Kidney (tissue), 14 donors: ENCODE data around the gene MEIS2. TPM values are rescaled to one million over a fixed set of nuclear protein-coding genes. Genes with fewer than 3 reads are reported as not detected.

Experiments used
- DNase-seq, 5 donors: peaks; one replicate each; pipeline ENCODE4 v3.0.0-alpha.2; 2013 to 2020
- FAIRE-seq: peaks from 2 replicates; lab custom pipeline; 2012; peaks lifted over from hg19 to GRCh38; lab: Jason Lieb, UNC
- H3K27ac ChIP-seq, 2 donors: one replicate each; pipeline ENCODE4 v1.7.0; 2013; ENCODE audit warnings: low read depth in 2 of 2, low read length in 2 of 2, inconsistent platforms in 1 of 2
- H3K27me3 ChIP-seq: one replicate; pipeline ENCODE4 v1.7.1; 2013; ENCODE audit warnings: low read length, inconsistent platforms; ENCODE audit not compliant: control insufficient read depth, insufficient read depth
- H3K36me3 ChIP-seq, 3 donors: one replicate each; pipeline versions ENCODE4 v1.7.0 to v1.7.1; 2013; ENCODE audit warnings: low read length in 3 of 3, control low read depth in 1 of 3, inconsistent platforms in 1 of 3; ENCODE audit not compliant: insufficient read depth in 3 of 3, control insufficient read depth in 2 of 3
- H3K4me1 ChIP-seq, 3 donors: one replicate each; pipeline versions ENCODE4 v1.7.0 to v1.7.1; 2013; ENCODE audit warnings: low read length in 3 of 3, inconsistent platforms in 1 of 3, low read depth in 1 of 3; ENCODE audit not compliant: control insufficient read depth in 2 of 3, insufficient read depth in 2 of 3
- H3K4me3 ChIP-seq, 3 donors: one replicate each; pipeline versions ENCODE4 v1.7.0 to v1.8.1; 2013; ENCODE audit warnings: low read length in 3 of 3, control low read depth in 1 of 3, inconsistent platforms in 1 of 3
- H3K9ac ChIP-seq, 3 donors: one replicate each; pipeline versions ENCODE4 v1.7.0 to v1.7.1; 2013; ENCODE audit warnings: low read length in 3 of 3, control low read depth in 1 of 3, inconsistent platforms in 1 of 3
- H3K9me3 ChIP-seq, 3 donors: one replicate each; pipeline versions ENCODE4 v1.7.0 to v1.7.1; 2013; ENCODE audit warnings: low read length in 3 of 3, control low read depth in 1 of 3, inconsistent platforms in 1 of 3; ENCODE audit not compliant: control insufficient read depth in 2 of 3, insufficient read depth in 1 of 3
- CTCF ChIP-seq: IDR thresholded peaks from 3 replicates; pipeline ENCODE4 v1.5.1; 2012; ENCODE audit warnings: mild to moderate bottlenecking, moderate library complexity, borderline replicate concordance; ENCODE audit not compliant: insufficient read depth; ENCODE audit errors: extremely low read depth
- intact Hi-C: fragments of 100-400 bp; cut with DNase I; formaldehyde crosslinking; loops from one replicate; pipeline ENCODE4 v1.11.1; 2022
- polyA plus RNA-seq: library from polyadenylated mRNA; stranded (reverse); fragments of 350-450 nt; fragmentation: Illumina TruSeq; extraction: RNeasy Lipid Tissue Mini Kit (QIAGEN cat#74804); gene quantifications from one replicate; pipeline ENCODE4 v1.2.3, GENCODE V29; 2014; ENCODE audit warnings: low read depth, low replicate concordance; ENCODE audit not compliant: insufficient read depth
- total RNA-seq: library from RNA; stranded (reverse); fragmentation: NEBNext Ultra II Directional; extraction: Animal tissue kit (Norgen Biotek cat#: 25700); gene quantifications from one replicate; pipeline ENCODE4 v1.2.1, GENCODE V29; 2021
- donor health status: control.
- donor health status: control.
- donor health status: control.
- donor health status: control.
- donor health status: control.
- donor health status: DM: yes; HTN: yes; CAD: no.
- donor health status: Normal renal cell carcinoma (clear cell type).

Gene MEIS2
- total and polyA plus RNA-seq, 2 donors from 2014 or later, result 14.7 to 50.9 TPM

- Histone ChIP-seq H3K9ac (no peak overlapping the region), H3K27me3 (no peaks in the 10 kb centered on the region), H3K4me3 (no peak overlapping the region), H3K27ac (no peak overlapping the region), H3K4me1 (peaks cover 0 to 2% (median 0%) of the 10 kb centered on the region in 3 donors), H3K36me3 (no peaks in the 10 kb centered on the region), H3K9me3 (no peaks in the 10 kb centered on the region)
- no peak for TF ChIP-seq CTCF
- intact Hi-C loops, result no loop called here
- no peak for DNase-seq
- no peak for FAIRE-seq
Observed at GRCh38 chr15:36917411-36918267, 182.7 kb downstream of the MEIS2 start.

- H3K4me3 ChIP-seq, result no peak overlapping the region
- H3K4me1 ChIP-seq, result peaks cover 0 to 2% (median 0%) of the 10 kb centered on the region in 3 donors
- no peak overlapping the region for H3K9ac ChIP-seq
- H3K9me3 ChIP-seq, result no peaks in the 10 kb centered on the region
- H3K27ac ChIP-seq, result peak overlapping the region in 1 of 2 donors; percentile 39
- no peak for TF ChIP-seq CTCF
- intact Hi-C loops, result no loop called here
- no peaks in the 10 kb centered on the region for H3K27me3 ChIP-seq
- DNase-seq (no peak), FAIRE-seq (no peak)
- H3K36me3 ChIP-seq, result no peaks in the 10 kb centered on the region
Observed at GRCh38 chr15:36914960-36915808, 185.2 kb downstream of the MEIS2 start.

- Histone ChIP-seq H3K27ac (no peak overlapping the region), H3K36me3 (no peaks in the 10 kb centered on the region), H3K4me3 (no peak overlapping the region), H3K9me3 (no peaks in the 10 kb centered on the region), H3K9ac (no peak overlapping the region), H3K4me1 (peaks cover 0 to 2% (median 0%) of the 10 kb centered on the region in 3 donors), H3K27me3 (no peaks in the 10 kb centered on the region)
- intact Hi-C loops, result no loop called here
- no peak for DNase-seq
- no peak for TF ChIP-seq CTCF
- FAIRE-seq, result no peak
Observed at GRCh38 chr15:36914466-36914865, 185.9 kb downstream of the MEIS2 start.
